ENCODE measurements around the gene FBXO31.

GRCh38 chr16:87376660-87377059, 6.9 kb downstream of the FBXO31 start:
- TF ChIP-seq CTCF (IDR thresholded peaks at IDR 0.05) (no peak), EZH2phosphoT487 (IDR thresholded peaks at IDR 0.05) (no peak)

All from neural progenitor cell (in vitro differentiated cells).